HG03457 (cell line): ENCODE results near the gene CUL3.
"Not testable (repeated sequence)": the region's sequence is repeated elsewhere in the genome, so short reads cannot be mapped to it uniquely, and the experiment has no call there.

Experiments
- ATAC-seq: cut with Tn5 transposase; IDR thresholded peaks from one replicate; pipeline ENCODE4 v1.9.1; 2021; ENCODE audit warnings: moderate number of reproducible peaks; ENCODE audit not compliant: unreplicated experiment

Gene CUL3

GRCh38 chr2:224545884-224546644, 39.1 kb downstream of the CUL3 start:
- ATAC-seq, result peak; percentile 45

GRCh38 chr2:224543939-224544338, 41.2 kb downstream of the CUL3 start:
- no peak for ATAC-seq

- ATAC-seq, result no peak
These were observed 46.5 kb downstream of the CUL3 start for GRCh38 chr2:224538561-224539138.

- ATAC-seq, result peak; percentile 52
These were observed 52.2 kb downstream of the CUL3 start for GRCh38 chr2:224532931-224533330.

- ATAC-seq, result no peak
These were observed 52.7 kb downstream of the CUL3 start for GRCh38 chr2:224532441-224532840.

- no peak for ATAC-seq
These were observed 57.0 kb downstream of the CUL3 start for GRCh38 chr2:224528171-224528570.

- ATAC-seq, result no peak
These were observed 59.4 kb downstream of the CUL3 start for GRCh38 chr2:224525774-224526173.

- ATAC-seq, result no peak
These were observed 60.5 kb downstream of the CUL3 start for GRCh38 chr2:224524657-224525056.

- peak; percentile 31 for ATAC-seq
These were observed 61.3 kb downstream of the CUL3 start for GRCh38 chr2:224523626-224524577.

- not testable (repeated sequence) for ATAC-seq
These were observed 62.7 kb downstream of the CUL3 start for GRCh38 chr2:224522483-224522882.

GRCh38 chr2:224520064-224520463, 65.1 kb downstream of the CUL3 start:
- ATAC-seq, result peak; percentile 68

- no peak for ATAC-seq
These were observed 66.2 kb downstream of the CUL3 start for GRCh38 chr2:224518806-224519580.

- ATAC-seq, result no peak
These were observed 67.2 kb downstream of the CUL3 start for GRCh38 chr2:224517963-224518362.

GRCh38 chr2:224516393-224516792, 68.8 kb downstream of the CUL3 start:
- not testable (repeated sequence) for ATAC-seq

GRCh38 chr2:224513991-224514390, 71.2 kb downstream of the CUL3 start:
- ATAC-seq, result no peak

GRCh38 chr2:224507789-224508188, 77.4 kb downstream of the CUL3 start:
- no peak for ATAC-seq

- no peak for ATAC-seq
These were observed 78.7 kb downstream of the CUL3 start for GRCh38 chr2:224506494-224506893.

- ATAC-seq, result no peak
These were observed 86.2 kb downstream of the CUL3 start for GRCh38 chr2:224498991-224499390.

GRCh38 chr2:224492531-224492930, 92.6 kb downstream of the CUL3 start:
- no peak for ATAC-seq

GRCh38 chr2:224487940-224488339, 97.2 kb downstream of the CUL3 start:
- not testable (repeated sequence) for ATAC-seq
